GM19397 (cell line): ENCODE data around the gene LRRC56.
"Not testable (repeated sequence)": the region's sequence is repeated elsewhere in the genome, so short reads cannot be mapped to it uniquely, and the experiment has no call there.

ENCODE experiments used
- ATAC-seq: cut with Tn5 transposase; IDR thresholded peaks from one replicate; pipeline ENCODE4 v1.9.1; 2021; ENCODE audit warnings: mild to moderate bottlenecking, moderate library complexity; ENCODE audit not compliant: unreplicated experiment

LRRC56 gene

DNA sequence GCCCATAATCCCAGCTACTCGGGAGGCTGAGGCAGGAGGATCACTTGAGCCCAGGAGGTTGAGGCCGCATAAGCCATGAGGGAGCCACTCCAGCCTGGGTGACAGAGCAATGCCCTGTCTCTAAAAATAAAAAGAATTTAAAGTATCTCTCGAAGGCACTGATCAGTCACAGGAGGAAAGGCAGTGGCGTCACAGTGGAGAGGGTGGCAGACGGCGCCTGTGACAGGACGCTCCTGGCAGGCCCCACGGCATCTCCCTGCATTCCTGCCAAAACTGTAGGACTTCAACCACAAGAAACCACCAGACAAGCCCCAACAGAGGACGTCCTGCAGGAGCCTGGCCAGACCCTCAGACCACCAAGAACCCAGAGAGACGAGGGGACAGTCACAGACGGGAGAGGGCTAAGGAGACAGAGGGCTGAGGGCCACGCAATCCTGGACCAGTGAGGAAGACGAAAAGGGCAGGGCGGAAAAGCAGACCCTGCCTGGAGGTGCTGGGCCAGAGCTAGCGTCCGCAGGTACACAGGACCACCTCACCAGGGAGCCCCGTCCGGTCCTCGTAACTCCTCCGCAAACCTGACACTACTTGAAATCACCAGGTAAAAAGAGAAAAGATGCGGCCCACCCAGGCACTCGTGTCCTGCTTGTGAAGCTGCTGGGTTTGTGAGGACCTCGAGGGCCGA, 36.2 kb upstream of the LRRC56 start:
- ATAC-seq = no peak

DNA sequence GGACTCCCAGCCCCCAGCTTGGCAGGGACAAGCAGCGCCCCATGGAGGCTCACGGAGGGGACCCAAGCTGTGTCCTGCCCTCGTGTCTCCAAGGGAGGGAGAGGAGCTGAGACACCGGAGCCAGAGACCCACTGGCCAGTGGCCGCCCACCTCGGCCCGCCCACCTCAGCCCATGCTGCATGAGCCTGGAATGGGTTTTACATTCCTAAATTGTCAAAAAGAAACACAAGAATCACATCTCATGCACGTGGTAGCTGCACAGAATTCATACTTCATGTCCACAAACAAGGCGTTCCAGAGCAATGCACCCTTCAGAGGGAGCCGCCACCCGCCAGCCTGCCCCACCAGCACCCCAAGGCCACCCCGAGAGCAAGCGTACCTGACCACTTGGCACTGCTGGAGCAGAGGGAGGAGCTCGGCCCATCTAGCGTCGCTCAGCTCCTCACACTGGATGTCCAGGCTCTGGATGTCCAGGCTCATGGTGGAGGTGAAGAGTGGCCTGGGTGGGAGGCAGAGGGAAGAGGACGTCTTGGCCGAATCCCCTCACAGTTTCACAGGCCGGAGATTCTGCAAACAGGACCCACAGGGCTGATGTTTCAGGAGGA, 35.5 kb upstream of the LRRC56 start:
- no peak for ATAC-seq

DNA sequence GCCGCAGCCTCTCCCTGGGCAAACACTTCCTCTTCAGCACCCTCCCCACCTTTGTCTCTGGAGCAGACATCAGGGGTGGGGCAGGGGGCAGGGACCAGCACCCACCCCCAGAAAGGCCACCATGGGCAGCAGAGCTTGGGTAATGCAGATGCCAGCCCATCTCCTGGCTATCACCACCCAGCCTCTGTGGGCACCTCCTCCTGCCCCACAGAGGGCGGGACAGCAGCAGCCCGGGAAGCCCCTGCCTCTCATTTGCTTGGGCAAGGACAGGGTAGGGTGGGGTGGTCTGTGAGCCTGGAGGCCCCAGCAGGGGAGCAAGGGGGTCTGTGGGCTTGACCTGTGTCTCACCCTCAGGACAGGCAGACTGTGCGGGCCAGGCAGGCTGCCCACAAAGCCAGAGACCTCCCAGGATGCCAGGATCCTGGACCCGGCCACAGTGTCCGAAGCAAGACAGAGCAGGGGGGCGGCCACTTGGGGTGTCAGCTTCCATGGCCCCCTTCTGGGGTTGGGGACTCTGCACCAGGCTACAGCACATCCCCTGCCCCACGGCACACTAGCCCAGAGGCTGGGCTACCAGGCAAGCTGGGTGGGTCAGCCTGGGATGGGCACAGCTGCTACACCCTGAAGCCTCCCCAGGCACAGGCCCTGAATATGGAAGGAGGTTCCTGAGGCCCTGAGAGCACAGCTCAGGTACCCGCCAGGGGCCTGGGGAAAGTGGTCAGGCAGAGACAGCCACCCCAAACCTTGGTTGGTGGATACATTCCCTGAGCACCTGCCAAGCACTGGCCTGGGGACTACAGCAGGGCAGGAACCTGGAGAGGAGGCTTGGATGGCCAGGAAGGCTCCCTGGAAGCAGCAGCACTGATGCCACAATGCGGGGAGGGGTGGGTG, 34.8 kb upstream of the LRRC56 start:
- no peak for ATAC-seq

DNA sequence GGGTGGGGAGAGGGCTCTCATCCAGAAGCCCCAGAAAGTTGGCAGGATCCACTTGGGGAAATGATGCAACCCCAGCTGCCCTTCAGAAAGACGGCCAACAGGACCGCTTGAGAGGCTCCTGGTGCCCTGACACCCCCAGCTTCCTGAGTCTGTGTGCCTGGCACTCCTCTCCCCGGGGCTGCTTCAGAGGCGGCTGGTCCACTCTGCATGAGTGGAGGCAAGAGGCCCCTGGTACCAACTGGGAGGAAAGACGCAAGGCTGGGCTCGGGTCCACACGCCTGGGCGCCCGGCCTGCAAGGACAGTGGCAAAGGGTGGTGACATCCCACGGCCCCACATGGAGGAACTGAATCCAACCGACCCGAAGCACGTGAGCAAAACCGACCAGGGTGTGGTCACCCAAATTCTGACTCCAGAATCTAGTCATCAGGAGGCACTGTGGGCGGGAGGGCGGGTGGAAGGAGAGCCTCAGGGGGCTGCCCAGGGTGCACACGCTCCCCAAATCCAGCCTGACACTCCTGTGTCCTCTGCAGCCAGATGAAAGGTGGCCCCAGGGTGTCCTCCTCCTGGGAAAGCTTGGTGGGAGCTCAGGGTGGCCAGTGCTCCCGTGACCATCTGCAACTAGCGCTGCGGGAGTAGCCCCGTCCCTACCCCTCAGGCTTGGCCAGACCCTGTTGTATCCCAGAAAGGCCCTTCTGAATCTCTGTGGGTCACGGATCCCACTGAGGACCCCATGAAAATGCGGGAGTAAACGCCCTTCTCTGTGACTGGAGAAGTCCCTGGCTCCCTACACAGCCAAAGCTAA, 33.9 kb upstream of the LRRC56 start:
- ATAC-seq = no peak

- no peak for ATAC-seq
Measured at GRCh38 chr11:504053-504993, 33.0 kb upstream of the LRRC56 start.

- no peak for ATAC-seq
Measured at GRCh38 chr11:504994-505344, 32.4 kb upstream of the LRRC56 start.

DNA sequence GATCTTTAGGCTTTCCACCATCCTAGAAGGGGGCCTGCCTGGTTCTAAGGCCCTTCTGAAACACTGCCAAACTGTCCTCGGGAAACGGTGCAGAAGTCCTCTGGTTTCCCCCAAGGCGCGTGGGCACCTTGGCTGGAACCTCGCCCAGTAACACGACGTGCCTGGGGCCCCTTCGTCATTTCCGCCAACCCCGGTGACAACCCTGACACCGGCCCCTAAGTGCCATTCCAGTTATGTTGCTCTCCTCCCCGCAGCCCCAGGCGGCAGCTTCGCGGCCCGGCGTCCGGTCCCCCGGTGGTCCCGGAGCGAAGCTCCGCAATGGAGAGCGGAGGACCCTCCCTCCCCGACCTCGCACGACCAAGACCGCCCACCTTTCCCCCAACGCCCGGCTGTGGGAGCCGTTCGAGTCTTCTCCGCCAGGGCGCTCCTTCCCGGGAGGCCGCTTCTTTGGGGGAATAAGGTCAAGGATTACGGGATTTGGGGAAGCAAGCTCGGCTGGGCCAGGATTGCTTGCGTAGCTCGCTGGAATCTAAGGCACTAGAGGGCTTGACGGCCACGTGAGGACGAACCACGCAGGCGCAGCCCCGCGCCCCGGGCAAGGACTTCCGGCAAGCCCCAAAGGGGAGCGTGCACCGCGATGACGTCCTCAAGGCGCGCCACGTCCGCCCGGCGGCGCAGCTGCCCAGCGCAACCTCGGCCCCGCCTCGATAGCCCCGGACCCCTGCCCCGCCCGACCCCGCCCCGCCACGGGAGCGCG, 30.9 kb upstream of the LRRC56 start:
- peak; percentile 68 for ATAC-seq

DNA sequence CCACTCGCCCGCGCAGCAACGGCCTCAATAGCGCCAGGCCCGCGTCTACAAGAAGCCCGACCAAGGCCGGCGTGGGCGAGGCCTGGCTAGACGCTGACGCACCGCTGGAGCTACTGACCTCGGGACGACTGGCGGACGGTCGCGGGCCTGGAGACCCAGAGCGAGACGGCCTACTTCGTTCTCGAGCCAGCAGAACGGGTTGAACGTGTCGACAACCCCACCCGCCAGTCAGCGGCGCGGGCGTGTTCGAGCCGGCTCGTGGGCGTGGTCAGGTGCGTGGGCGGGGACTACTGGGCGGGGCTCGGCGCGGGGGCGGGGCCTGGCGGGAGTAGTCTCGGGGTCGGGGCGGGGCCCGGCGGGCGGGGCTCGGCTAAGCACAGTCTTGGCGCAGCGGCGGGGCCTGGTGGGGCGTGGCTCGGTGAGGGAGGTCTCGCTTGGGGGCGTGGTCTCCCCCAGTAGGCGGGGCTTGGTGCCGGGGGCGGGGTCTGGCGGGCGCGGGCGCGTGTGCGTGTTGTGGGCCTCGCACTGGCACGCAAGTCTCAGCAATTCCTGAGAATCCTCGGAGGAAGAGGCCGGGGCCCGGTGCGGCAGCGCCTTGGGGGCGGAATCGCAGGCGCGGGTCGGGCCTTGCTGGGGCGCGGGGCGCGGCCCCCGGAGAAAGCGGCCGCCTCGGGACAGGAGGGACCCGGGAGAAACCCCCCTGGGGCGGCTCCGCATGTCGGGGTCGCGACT, 30.2 kb upstream of the LRRC56 start, which contains the start of gene RNH1:
Gene RNH1, minus strand, starts transcription at position 248 of the 732 bp plus-strand sequence. CDS start 5,080 bp downstream, outside the sequence.
- peak; percentile 60 for ATAC-seq

- ATAC-seq = no peak
Measured at GRCh38 chr11:507727-508515, 29.4 kb upstream of the LRRC56 start.

- no peak for ATAC-seq
Measured at GRCh38 chr11:508956-509355, 28.4 kb upstream of the LRRC56 start.

- no peak for ATAC-seq
Measured at GRCh38 chr11:512761-513595, 24.3 kb upstream of the LRRC56 start.

- no peak for ATAC-seq
Measured at GRCh38 chr11:514606-515005, 22.7 kb upstream of the LRRC56 start.

- no peak for ATAC-seq
Measured at GRCh38 chr11:515131-515530, 22.2 kb upstream of the LRRC56 start.

- no peak for ATAC-seq
Measured at GRCh38 chr11:516400-516799, 20.9 kb upstream of the LRRC56 start.

GRCh38 chr11:516918-517685, 20.2 kb upstream of the LRRC56 start:
- ATAC-seq = not testable (repeated sequence)
